GM12892 (cell line): Measurements from ENCODE around the gene TMPRSS9.

Source experiments
- POLR2A ChIP-seq: IDR thresholded peaks from 2 replicates; pipeline ENCODE4 v1.6.1; 2011; ENCODE audit warnings: low read depth, low read length, control low read depth
- POLR2AphosphoS5 ChIP-seq: IDR thresholded peaks from 2 replicates; pipeline ENCODE4 v1.6.1; 2011; ENCODE audit warnings: low read depth, low read length, control low read depth

DNA sequence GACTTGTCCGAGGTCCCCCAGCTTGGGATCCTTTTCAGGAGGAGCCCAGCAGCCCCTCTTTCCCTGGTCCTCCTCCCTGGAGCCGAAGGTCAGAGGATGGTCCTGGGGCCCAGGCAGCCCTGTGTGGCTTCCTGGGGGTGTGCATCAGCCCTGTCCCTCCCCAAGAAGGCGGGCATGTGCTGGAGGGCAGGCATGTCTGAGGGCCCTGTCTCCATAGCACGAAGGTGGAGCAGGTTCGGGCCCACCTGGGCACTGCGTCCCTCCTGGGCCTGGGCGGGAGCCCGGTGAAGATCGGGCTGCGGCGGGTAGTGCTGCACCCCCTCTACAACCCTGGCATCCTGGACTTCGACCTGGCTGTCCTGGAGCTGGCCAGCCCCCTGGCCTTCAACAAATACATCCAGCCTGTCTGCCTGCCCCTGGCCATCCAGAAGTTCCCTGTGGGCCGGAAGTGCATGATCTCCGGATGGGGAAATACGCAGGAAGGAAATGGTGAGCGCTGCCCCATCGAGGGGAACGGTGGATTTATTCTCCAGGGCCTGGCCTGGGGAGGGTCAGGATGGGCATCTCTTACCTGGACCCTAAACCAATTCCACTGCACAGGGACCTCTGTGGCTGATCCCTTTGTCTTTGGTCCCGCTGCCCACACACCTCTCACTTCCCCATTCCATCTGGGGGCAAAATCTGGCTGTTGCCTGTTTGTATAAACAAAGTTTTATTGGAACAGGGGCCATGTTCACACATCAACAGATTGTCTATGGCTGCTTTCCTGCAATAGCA, 56.4 kb downstream of the TMPRSS9 start:
- TF ChIP-seq POLR2A (no peak; the same call in 1 of the 2 replicates), POLR2AphosphoS5 (no peak)
